Right lobe of liver (tissue), 4 donors: Measurements from ENCODE around the gene LHX4.

ENCODE experiments used
- POLR2A ChIP-seq: fragments of 450-650 bp; IDR thresholded peaks from one replicate; pipeline ENCODE4 v1.6.1; 2017; ENCODE audit warnings: antibody characterized with exemption, mild to moderate bottlenecking
- TF ChIP-seq, protein P1 (sequence below), 4 donors: fragments of 200-600 bp in 3 of 4; fragments of 450-650 bp in 1 of 4; IDR thresholded peaks; one replicate each; pipeline versions ENCODE4 v1.5.1 to v1.8.0; 2016 to 2022; ENCODE audit warnings: antibody characterized with exemption in 4 of 4, mild to moderate bottlenecking in 2 of 4
- donor health status: DM: no; HTN: no; CAD: no.
- donor health status: DM: no; HTN: no; CAD: no.
- donor health status: DM: no; HTN: yes; CAD: no.

DNA sequence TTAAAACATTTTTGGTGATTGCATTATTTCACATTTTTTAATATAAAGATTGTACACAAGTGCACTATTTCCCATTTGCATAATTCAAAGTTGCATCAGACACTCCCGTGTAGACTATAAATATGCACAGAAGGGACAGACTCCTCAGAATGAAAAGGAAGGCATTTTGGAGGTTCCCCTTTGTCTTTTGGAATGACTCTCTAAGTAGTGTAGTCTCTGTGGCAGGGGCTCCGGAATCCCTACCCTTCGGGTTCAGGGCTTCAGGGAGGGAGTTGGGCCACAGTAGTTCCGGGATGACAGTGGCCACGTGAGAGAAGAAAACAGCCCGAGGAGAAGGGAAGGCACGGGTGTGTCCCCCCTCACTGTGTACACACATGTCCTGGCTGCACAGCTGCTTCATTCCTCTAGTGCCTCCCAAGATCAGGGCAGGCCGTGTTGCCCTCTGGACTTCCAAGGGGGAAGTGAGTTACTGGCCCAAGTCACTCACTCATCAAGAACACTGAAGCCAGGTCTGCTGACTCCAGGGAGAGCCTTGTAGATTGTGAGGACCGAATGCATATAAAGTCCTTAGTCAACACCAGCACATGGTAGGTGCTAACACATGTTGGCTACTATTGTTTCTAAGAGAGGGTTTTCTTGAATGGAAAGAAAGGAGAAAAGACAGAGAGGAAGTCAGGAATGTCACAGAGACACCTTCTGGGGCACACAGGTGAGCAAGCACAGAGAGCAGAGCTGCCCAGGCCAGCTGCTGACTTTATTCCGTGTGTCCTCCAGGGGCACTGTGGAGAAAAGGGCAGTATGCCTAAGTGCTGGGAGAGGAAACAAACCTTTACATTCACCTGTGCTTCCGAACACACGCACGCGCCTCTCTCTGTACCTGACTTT lies 39.8 kb downstream of the LHX4 start:
- no peak for TF ChIP-seq POLR2A
- TF ChIP-seq, protein P1, sequence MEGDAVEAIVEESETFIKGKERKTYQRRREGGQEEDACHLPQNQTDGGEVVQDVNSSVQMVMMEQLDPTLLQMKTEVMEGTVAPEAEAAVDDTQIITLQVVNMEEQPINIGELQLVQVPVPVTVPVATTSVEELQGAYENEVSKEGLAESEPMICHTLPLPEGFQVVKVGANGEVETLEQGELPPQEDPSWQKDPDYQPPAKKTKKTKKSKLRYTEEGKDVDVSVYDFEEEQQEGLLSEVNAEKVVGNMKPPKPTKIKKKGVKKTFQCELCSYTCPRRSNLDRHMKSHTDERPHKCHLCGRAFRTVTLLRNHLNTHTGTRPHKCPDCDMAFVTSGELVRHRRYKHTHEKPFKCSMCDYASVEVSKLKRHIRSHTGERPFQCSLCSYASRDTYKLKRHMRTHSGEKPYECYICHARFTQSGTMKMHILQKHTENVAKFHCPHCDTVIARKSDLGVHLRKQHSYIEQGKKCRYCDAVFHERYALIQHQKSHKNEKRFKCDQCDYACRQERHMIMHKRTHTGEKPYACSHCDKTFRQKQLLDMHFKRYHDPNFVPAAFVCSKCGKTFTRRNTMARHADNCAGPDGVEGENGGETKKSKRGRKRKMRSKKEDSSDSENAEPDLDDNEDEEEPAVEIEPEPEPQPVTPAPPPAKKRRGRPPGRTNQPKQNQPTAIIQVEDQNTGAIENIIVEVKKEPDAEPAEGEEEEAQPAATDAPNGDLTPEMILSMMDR (IDR thresholded peaks at IDR 0.05): peak in 3 of 4 donors; percentile 12 to 32 (median 26)
